IMR-90 (cell line): ENCODE data around the gene RFX1. TPM values are rescaled to one million over a fixed set of nuclear protein-coding genes. Genes with fewer than 3 reads are reported as not detected.

Source experiments
- ATAC-seq: fragments of 200-7000 bp; cut with Tn5 transposase; 2 replicates; pipeline ENCODE4 v1.9.1; 2020; ENCODE audit warnings: low read depth, mild to moderate bottlenecking, moderate library complexity
- BruUV-seq: library from RNA; stranded (reverse); fragments of 400-500 nt; replicated peaks from 2 replicates; lab custom pipeline; 2021; lab: Mats Ljungman, UMichigan
- CTCF ChIA-PET: fragments of 300-600 bp; formaldehyde crosslinking; extraction: SDS; loops from one replicate; lab custom pipeline; 2021; ENCODE audit warnings: antibody characterized with exemption; lab: Yijun Ruan, JAX
- POLR2A ChIA-PET: fragments of 300-600 bp; sonication (Branson Sonifier 250); formaldehyde crosslinking; loops from one replicate; lab custom pipeline; 2022; ENCODE audit warnings: antibody characterized with exemption; ENCODE audit not compliant: unreplicated experiment; lab: Charles Lee
- DNase-seq: peaks from one replicate; pipeline ENCODE4 v3.0.0; 2013
- H2AFZ ChIP-seq: replicated peaks from 2 replicates; pipeline ENCODE3; 2013; ENCODE audit warnings: low read length, mild to moderate bottlenecking; ENCODE audit not compliant: poor library complexity
- H2AK5ac ChIP-seq: 2 replicates; pipeline ENCODE4 v1.6.1; 2013; ENCODE audit warnings: low read depth, low read length, inconsistent platforms
- H2AK9ac ChIP-seq: replicated peaks from 2 replicates; pipeline ENCODE3; 2013; ENCODE audit warnings: mild to moderate bottlenecking, low read depth, low read length, moderate library complexity; ENCODE audit not compliant: poor library complexity
- H2BK120ac ChIP-seq: 2 replicates; pipeline ENCODE4 v1.6.1; 2013; ENCODE audit warnings: low read depth, low read length, inconsistent platforms
- H2BK15ac ChIP-seq: 3 replicates; pipeline ENCODE4 v1.6.1; 2013; ENCODE audit warnings: low read depth, low read length, inconsistent platforms
- H2BK20ac ChIP-seq: 2 replicates; pipeline ENCODE4 v1.6.1; 2013; ENCODE audit warnings: low read depth, mild to moderate bottlenecking, inconsistent platforms, low read length, moderate library complexity
- H2BK5ac ChIP-seq: 2 replicates; pipeline ENCODE4 v1.6.1; 2013; ENCODE audit warnings: mild to moderate bottlenecking, low read depth, low read length, inconsistent platforms; ENCODE audit not compliant: poor library complexity, severe bottlenecking
- H3K14ac ChIP-seq: replicated peaks from 2 replicates; pipeline ENCODE4 v1.6.1; 2013; ENCODE audit warnings: low read depth, low read length, inconsistent platforms
- H3K18ac ChIP-seq: 2 replicates; pipeline ENCODE4 v1.6.1; 2013; ENCODE audit warnings: low read depth, low read length, control low read depth
- H3K23ac ChIP-seq: 2 replicates; pipeline ENCODE4 v1.6.1; 2013; ENCODE audit warnings: low read depth, low read length, inconsistent platforms
- H3K27ac ChIP-seq: 2 replicates; pipeline ENCODE4 v1.5.1; 2013; ENCODE audit warnings: mild to moderate bottlenecking, control low read depth, low read length; ENCODE audit not compliant: insufficient read depth
- H3K27me3 ChIP-seq: 2 replicates; pipeline ENCODE4 v1.6.1; 2013; ENCODE audit warnings: low read length; ENCODE audit not compliant: control insufficient read depth, insufficient read depth
- H3K36me3 ChIP-seq: 2 replicates; pipeline ENCODE4 v1.6.1; 2013; ENCODE audit warnings: low read length, mixed read lengths; ENCODE audit not compliant: control insufficient read depth, insufficient read depth
- H3K4ac ChIP-seq: 2 replicates; pipeline ENCODE4 v1.6.1; 2013; ENCODE audit warnings: low read depth, low read length, inconsistent platforms
- H3K4me1 ChIP-seq: 2 replicates; pipeline ENCODE4 v1.6.1; 2013; ENCODE audit warnings: low read length, mixed read lengths; ENCODE audit not compliant: control insufficient read depth, insufficient read depth
- H3K4me2 ChIP-seq: 2 replicates; pipeline ENCODE4 v1.6.1; 2013; ENCODE audit warnings: low read depth, mild to moderate bottlenecking, control low read depth, low read length, moderate library complexity
- H3K4me3 ChIP-seq: 2 replicates; pipeline ENCODE4 v1.5.1; 2013; ENCODE audit warnings: low read depth, mild to moderate bottlenecking, control low read depth, low read length, moderate library complexity; ENCODE audit not compliant: insufficient read depth
- H3K56ac ChIP-seq: 2 replicates; pipeline ENCODE4 v1.6.1; 2013; ENCODE audit warnings: low read length, inconsistent platforms; ENCODE audit not compliant: insufficient read depth; ENCODE audit errors: extremely low read depth
- H3K79me1 ChIP-seq, 2 experiments: 2 replicates each; pipeline ENCODE4 v1.6.1; 2013; ENCODE audit warnings: low read length in 2 of 2, inconsistent platforms in 1 of 2, low read depth in 1 of 2
- H3K9ac ChIP-seq: 2 replicates; pipeline ENCODE4 v1.6.1; 2013; ENCODE audit warnings: low read depth, low read length, control low read depth
- H3K9me1 ChIP-seq: 2 replicates; pipeline ENCODE4 v1.6.1; 2013; ENCODE audit warnings: low read length, inconsistent platforms; ENCODE audit not compliant: insufficient read depth
- H3K9me3 ChIP-seq: 2 replicates; pipeline ENCODE4 v1.6.1; 2013; ENCODE audit warnings: low read length; ENCODE audit not compliant: control insufficient read depth, insufficient read depth
- H4K20me1 ChIP-seq: 2 replicates; pipeline ENCODE4 v1.6.1; 2013; ENCODE audit warnings: low read length, inconsistent platforms; ENCODE audit not compliant: insufficient read depth
- H4K5ac ChIP-seq: 2 replicates; pipeline ENCODE4 v1.6.1; 2013; ENCODE audit warnings: mild to moderate bottlenecking, low read depth, low read length, control low read depth
- H4K8ac ChIP-seq, 2 experiments: 2 replicates each; pipeline ENCODE4 v1.6.1; 2013; ENCODE audit warnings: low read depth in 2 of 2, low read length in 2 of 2, control low read depth in 1 of 2, inconsistent platforms in 1 of 2
- H4K91ac ChIP-seq: 2 replicates; pipeline ENCODE4 v1.6.1; 2013; ENCODE audit warnings: low read depth, low read length, inconsistent platforms; ENCODE audit not compliant: insufficient read depth
- BHLHE40 ChIP-seq: fragments of 150-350 bp; IDR thresholded peaks from 2 replicates; pipeline ENCODE4 v1.6.1; 2016; ENCODE audit warnings: mild to moderate bottlenecking, low read depth, low read length
- CHD1 ChIP-seq: IDR thresholded peaks from 2 replicates; pipeline ENCODE4 v1.6.1; 2012; ENCODE audit warnings: low read depth, low read length, improper control_type of control experiment
- FOS ChIP-seq: fragments of 150-350 bp; IDR thresholded peaks from 2 replicates; pipeline ENCODE4 v1.6.1; 2016; ENCODE audit warnings: low read depth, low read length
- MAZ ChIP-seq: IDR thresholded peaks from 2 replicates; pipeline ENCODE4 v1.6.1; 2012; ENCODE audit warnings: low read depth, mild to moderate bottlenecking, low read length, improper control_type of control experiment, moderate library complexity, borderline replicate concordance
- NFE2L2 ChIP-seq: fragments of 150-350 bp; IDR thresholded peaks from 2 replicates; pipeline ENCODE4 v1.6.1; 2016; ENCODE audit warnings: low read depth, mild to moderate bottlenecking, low read length
- POLR2A ChIP-seq: IDR thresholded peaks from 2 replicates; pipeline ENCODE4 v1.6.1; 2012; ENCODE audit warnings: mild to moderate bottlenecking, low read depth, low read length
- RFX5 ChIP-seq: IDR thresholded peaks from 2 replicates; pipeline ENCODE4 v1.8.0; 2012; ENCODE audit warnings: low read depth, mild to moderate bottlenecking, low read length, moderate library complexity
- SMC3 ChIP-seq: fragments of 150-350 bp; IDR thresholded peaks from 2 replicates; pipeline ENCODE4 v1.6.1; 2016; ENCODE audit warnings: low read depth, mild to moderate bottlenecking, antibody characterized with exemption, low read length, moderate library complexity
- WGBS, 2 experiments: methylation state at CpG; one replicate each; pipeline versions ENCODE4 v1.1.5 to v1.1.7; 2013; ENCODE audit warnings: missing lambda C conversion rate in 2 of 2; ENCODE audit not compliant: insufficient read length in 1 of 2; ENCODE audit errors: extremely low coverage in 2 of 2; 5-methylcytosine and 5-hydroxymethylcytosine counted together
- dilution Hi-C: fragments of 300-500 bp; cut with HindIII; formaldehyde crosslinking; loops from one replicate; pipeline ENCODE4 v1.14.3; 2018; ENCODE audit warnings: low sequenced_read_pairs; ENCODE audit not compliant: unreplicated experiment
- in situ Hi-C: fragments of 300-500 bp; cut with MboI; formaldehyde crosslinking; loops from 3 replicates; pipeline ENCODE4 v1.14.3; 2019; ENCODE audit warnings: low sequenced_read_pairs, inconsistent platforms, mixed read lengths
- intact Hi-C: fragments of 100-400 bp; cut with micrococcal nuclease; formaldehyde crosslinking; loops from 2 replicates; pipeline ENCODE4 v1.10.0; 2022
- polyA plus RNA-seq, 3 experiments: library from polyadenylated mRNA; depleted of rRNA; stranded (reverse); fragments of >200 nt; gene quantifications; 2 replicates each; pipeline ENCODE4 v1.2.3, GENCODE V29; 2012; ENCODE audit warnings: low replicate concordance in 1 of 3
- total RNA-seq: library from RNA; depleted of rRNA; stranded (reverse); fragments of >200 nt; gene quantifications from 2 replicates; pipeline ENCODE4 v1.2.3, GENCODE V29; 2012
- TF ChIP-seq, protein P1 (sequence below): fragments of 150-350 bp; IDR thresholded peaks from 2 replicates; pipeline ENCODE4 v1.6.1; 2017; ENCODE audit warnings: mild to moderate bottlenecking, antibody characterized with exemption, low read length, low read depth

RFX1 gene
- total and polyA plus RNA-seq, 2 of the 4 experiments (the other 2 are of a cell fraction): 0.36 to 3.1 TPM

DNA sequence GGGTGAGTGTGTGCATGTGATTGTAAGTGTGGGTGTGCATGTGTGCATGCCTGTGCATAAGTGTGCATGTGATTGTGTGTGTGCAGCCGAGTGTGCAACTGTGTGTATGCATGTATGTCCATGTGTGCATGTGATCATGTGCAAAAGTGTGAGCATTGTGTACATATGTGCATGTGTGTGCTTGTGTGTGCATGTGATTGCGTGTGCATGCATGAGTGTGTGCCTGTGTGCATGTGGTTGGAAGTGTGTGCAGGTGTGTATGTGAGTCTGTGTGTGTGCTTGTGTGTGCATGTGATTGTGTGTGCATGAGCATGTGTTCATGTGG, 71.4 kb downstream of the RFX1 start:
- Histone ChIP-seq H3K23ac (no peak overlapping the region; the same call in 1 of the 2 replicates), H3K9me3 (no peaks in the 10 kb centered on the region), H2BK20ac (no peak overlapping the region), H2BK120ac (no peak overlapping the region), H4K8ac (no peak overlapping the region), H3K56ac (no peak overlapping the region), H3K9me1 (peaks cover 5% of the 10 kb centered on the region), H2BK5ac (no peak overlapping the region), H3K4me3 (no peak overlapping the region), H3K14ac (no peak overlapping the region), H4K20me1 (no peaks in the 10 kb centered on the region), H3K4ac (no peak overlapping the region), H2AFZ (no peak overlapping the region), H4K91ac (no peak overlapping the region), H2AK5ac (no peak overlapping the region), H3K4me2 (no peak overlapping the region), H3K9ac (no peak overlapping the region), H3K27ac (no peak overlapping the region), H3K79me1 (peaks cover 0 to 4% of the 10 kb centered on the region in 2 experiments; a peak in 1 of 4 replicates), H4K5ac (no peak overlapping the region), H3K18ac (no peak overlapping the region), H2BK15ac (no peak overlapping the region), H3K4me1 (peaks cover 7% of the 10 kb centered on the region), H3K36me3 (peaks cover 19% of the 10 kb centered on the region), H2AK9ac (no peak overlapping the region), H3K27me3 (no peaks in the 10 kb centered on the region)
- TF ChIP-seq SMC3: no peak
- no peak for TF ChIP-seq BHLHE40
- no peak for TF ChIP-seq POLR2A
- TF ChIP-seq MAZ: no peak
- no peak for TF ChIP-seq CHD1
- no peak for TF ChIP-seq FOS
- TF ChIP-seq, protein P1, sequence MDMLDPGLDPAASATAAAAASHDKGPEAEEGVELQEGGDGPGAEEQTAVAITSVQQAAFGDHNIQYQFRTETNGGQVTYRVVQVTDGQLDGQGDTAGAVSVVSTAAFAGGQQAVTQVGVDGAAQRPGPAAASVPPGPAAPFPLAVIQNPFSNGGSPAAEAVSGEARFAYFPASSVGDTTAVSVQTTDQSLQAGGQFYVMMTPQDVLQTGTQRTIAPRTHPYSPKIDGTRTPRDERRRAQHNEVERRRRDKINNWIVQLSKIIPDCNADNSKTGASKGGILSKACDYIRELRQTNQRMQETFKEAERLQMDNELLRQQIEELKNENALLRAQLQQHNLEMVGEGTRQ: no peak
- TF ChIP-seq RFX5: no peak
- no peak for TF ChIP-seq NFE2L2
- WGBS, 2 experiments: 94% methylated on average over 2 of the region's 2 CpGs; no CpG with 5 or more reads in 1 of the 2 experiments
- ATAC-seq (no peak), DNase-seq (no peak)
- intact Hi-C loops (no loop called here), in situ Hi-C loops (no loop called here), dilution Hi-C loops (no loop called here)
- ChIA-PET CTCF (no interaction called here), POLR2A (no interaction called here)
- BruUV-seq: no TSS peak
